Measurements from ENCODE around the gene KCNAB1. TPM values are rescaled to one million over a fixed set of nuclear protein-coding genes. Genes with fewer than 3 reads are reported as not detected.

KCNAB1 gene
- total and polyA plus RNA-seq, 12 donors = 1.4 to 5.0 (median 2.5) TPM

- Histone ChIP-seq H3K36me3 (no peaks in the 10 kb centered on the region), H3K4me1 (peaks cover 0 to 36% (median 0%) of the 10 kb centered on the region in 9 donors), H3K9me3 (no peaks in the 10 kb centered on the region), H3K27ac (peak overlapping the region in 1 of 10 donors; percentile 24), H3K27me3 (no peaks in the 10 kb centered on the region), H3K4me3 (no peak overlapping the region)
- DNase-seq = no peak
- WGBS, 2 donors = 83 to 88% methylated on average over 2 of the region's 2 CpGs
- peak in 5 of 9 donors; percentile 6 to 33 (median 22) for TF ChIP-seq CTCF (IDR thresholded peaks at IDR 0.05)
- intact Hi-C loops (cut with DNase I) = loop anchor here in 1 of 10 donors (10.0 kb wide), 1 partner anchor 88 kb away; no protein-coding TSS in a partner anchor
- ATAC-seq = no peak
Measured at GRCh38 chr3:156576651-156577348, 456.4 kb downstream of the KCNAB1 start.

GRCh38 chr3:156577736-156578135 lies 457.4 kb downstream of the KCNAB1 start:
- Histone ChIP-seq H3K27ac (no peak overlapping the region), H3K9me3 (no peaks in the 10 kb centered on the region), H3K36me3 (no peaks in the 10 kb centered on the region), H3K4me1 (peaks cover 0 to 36% (median 0%) of the 10 kb centered on the region in 9 donors), H3K27me3 (no peaks in the 10 kb centered on the region), H3K4me3 (no peak overlapping the region)
- intact Hi-C loops (cut with DNase I) = loop anchor here in 1 of 10 donors (10.0 kb wide), 1 partner anchor 87 kb away; no protein-coding TSS in a partner anchor
- no peak for TF ChIP-seq CTCF (IDR thresholded peaks at IDR 0.05)
- DNase-seq (no peak), ATAC-seq (no peak)

- Histone ChIP-seq H3K4me1 (peaks cover 0 to 46% (median 0%) of the 10 kb centered on the region in 9 donors), H3K4me3 (no peak overlapping the region), H3K27ac (no peak overlapping the region), H3K36me3 (no peaks in the 10 kb centered on the region), H3K27me3 (no peaks in the 10 kb centered on the region), H3K9me3 (no peaks in the 10 kb centered on the region)
- ATAC-seq (peak in 3 of 8 donors; percentile 39 to 67 (median 55)), DNase-seq (no peak)
- intact Hi-C loops (cut with DNase I) = loop anchor here in 1 of 10 donors (10.0 kb wide), 1 partner anchor 85 kb away; no protein-coding TSS in a partner anchor
- no peak for TF ChIP-seq CTCF (IDR thresholded peaks at IDR 0.05)
- WGBS, 2 donors = 57 to 71% methylated on average over 2 of the region's 2 CpGs
Measured at GRCh38 chr3:156579427-156579851, 459.1 kb downstream of the KCNAB1 start.

GRCh38 chr3:156581033-156581432 lies 460.7 kb downstream of the KCNAB1 start:
- no peak for TF ChIP-seq CTCF (IDR thresholded peaks at IDR 0.05)
- Histone ChIP-seq H3K4me3 (no peak overlapping the region), H3K27ac (no peak overlapping the region), H3K4me1 (peaks cover 0 to 46% (median 0%) of the 10 kb centered on the region in 9 donors), H3K9me3 (no peaks in the 10 kb centered on the region), H3K27me3 (no peaks in the 10 kb centered on the region), H3K36me3 (no peaks in the 10 kb centered on the region)
- 95 to 97% methylated on average over 4 of the region's 4 CpGs for WGBS, 2 donors
- intact Hi-C loops (cut with DNase I) = no loop called here
- DNase-seq (no peak), ATAC-seq (no peak)
